ENCODE measurements around the gene NUP155.
"Not testable (repeated sequence)": the region's sequence is repeated elsewhere in the genome, so short reads cannot be mapped to it uniquely, and the experiment has no call there.

DNA sequence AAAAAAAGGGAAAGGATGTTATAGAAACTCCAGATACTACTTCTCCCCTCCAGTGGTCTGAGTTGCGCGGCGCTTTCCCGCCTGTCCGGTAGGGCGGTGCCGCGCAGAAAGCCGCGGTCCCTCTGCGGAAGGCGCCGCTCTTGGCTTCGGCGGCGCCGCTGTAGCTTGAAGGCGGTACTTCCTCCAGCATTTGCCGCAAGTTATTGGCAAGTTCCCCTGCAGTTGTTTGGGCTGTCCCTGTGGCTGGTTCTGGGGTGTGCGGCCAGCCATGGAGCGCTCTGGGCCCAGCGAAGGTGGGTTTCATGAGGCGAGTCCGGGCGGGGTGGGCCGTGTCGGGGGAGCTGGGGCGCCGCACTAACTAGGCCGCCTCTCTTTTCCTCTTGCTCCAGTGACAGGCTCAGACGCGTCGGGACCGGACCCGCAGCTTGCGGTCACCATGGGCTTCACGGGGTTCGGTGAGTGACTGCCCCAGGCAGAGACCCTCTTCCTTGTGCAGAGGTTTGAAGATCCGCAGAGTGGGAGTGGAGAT, 8.3 kb upstream of the NUP155 start, which contains the start of gene WDR70:
- TF ChIP-seq, protein P1, sequence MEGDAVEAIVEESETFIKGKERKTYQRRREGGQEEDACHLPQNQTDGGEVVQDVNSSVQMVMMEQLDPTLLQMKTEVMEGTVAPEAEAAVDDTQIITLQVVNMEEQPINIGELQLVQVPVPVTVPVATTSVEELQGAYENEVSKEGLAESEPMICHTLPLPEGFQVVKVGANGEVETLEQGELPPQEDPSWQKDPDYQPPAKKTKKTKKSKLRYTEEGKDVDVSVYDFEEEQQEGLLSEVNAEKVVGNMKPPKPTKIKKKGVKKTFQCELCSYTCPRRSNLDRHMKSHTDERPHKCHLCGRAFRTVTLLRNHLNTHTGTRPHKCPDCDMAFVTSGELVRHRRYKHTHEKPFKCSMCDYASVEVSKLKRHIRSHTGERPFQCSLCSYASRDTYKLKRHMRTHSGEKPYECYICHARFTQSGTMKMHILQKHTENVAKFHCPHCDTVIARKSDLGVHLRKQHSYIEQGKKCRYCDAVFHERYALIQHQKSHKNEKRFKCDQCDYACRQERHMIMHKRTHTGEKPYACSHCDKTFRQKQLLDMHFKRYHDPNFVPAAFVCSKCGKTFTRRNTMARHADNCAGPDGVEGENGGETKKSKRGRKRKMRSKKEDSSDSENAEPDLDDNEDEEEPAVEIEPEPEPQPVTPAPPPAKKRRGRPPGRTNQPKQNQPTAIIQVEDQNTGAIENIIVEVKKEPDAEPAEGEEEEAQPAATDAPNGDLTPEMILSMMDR (IDR thresholded peaks at IDR 0.05) = peak in 3 of 4 experiments; percentile 53 to 77 (median 73)
- not testable (repeated sequence) for TF ChIP-seq POLR2A (IDR thresholded peaks at IDR 0.05)
- peak; percentile 90 for TF ChIP-seq POLR2AphosphoS5 (IDR thresholded peaks at IDR 0.05)

Data from prostate gland (tissue), 2 donors.